Effector memory CD4-positive, alpha-beta T cell (primary cell): ENCODE results near the gene USP34.

Experiments used
- DNase-seq, 3 donors: peaks; one replicate each; pipeline ENCODE4 v3.0.0-alpha.2; 2020
- H3K27ac ChIP-seq: 2 replicates; pipeline ENCODE4 v1.7.0; 2013; ENCODE audit warnings: mild to moderate bottlenecking, low read length, moderate library complexity; ENCODE audit not compliant: insufficient read depth, poor library complexity, severe bottlenecking
- H3K27me3 ChIP-seq: replicated peaks from 2 replicates; pipeline ENCODE4 v1.7.0; 2013; ENCODE audit warnings: mild to moderate bottlenecking, low read length; ENCODE audit not compliant: insufficient read depth, control insufficient read depth, poor library complexity, severe bottlenecking
- H3K36me3 ChIP-seq: 2 replicates; pipeline ENCODE4 v1.7.0; 2013; ENCODE audit warnings: mild to moderate bottlenecking, low read length, moderate library complexity; ENCODE audit not compliant: control insufficient read depth, insufficient read depth
- H3K4me1 ChIP-seq: 2 replicates; pipeline ENCODE4 v1.7.0; 2013; ENCODE audit warnings: low read length, mild to moderate bottlenecking; ENCODE audit not compliant: control insufficient read depth, insufficient read depth, poor library complexity, severe bottlenecking
- H3K4me3 ChIP-seq: 2 replicates; pipeline ENCODE4 v1.7.0; 2013; ENCODE audit warnings: low read length, low read depth, mild to moderate bottlenecking; ENCODE audit not compliant: insufficient read depth, poor library complexity, severe bottlenecking
- H3K9me3 ChIP-seq: 2 replicates; pipeline ENCODE4 v1.7.0; 2013; ENCODE audit warnings: mild to moderate bottlenecking, low read length, moderate library complexity; ENCODE audit not compliant: control insufficient read depth

The USP34 gene

DNA sequence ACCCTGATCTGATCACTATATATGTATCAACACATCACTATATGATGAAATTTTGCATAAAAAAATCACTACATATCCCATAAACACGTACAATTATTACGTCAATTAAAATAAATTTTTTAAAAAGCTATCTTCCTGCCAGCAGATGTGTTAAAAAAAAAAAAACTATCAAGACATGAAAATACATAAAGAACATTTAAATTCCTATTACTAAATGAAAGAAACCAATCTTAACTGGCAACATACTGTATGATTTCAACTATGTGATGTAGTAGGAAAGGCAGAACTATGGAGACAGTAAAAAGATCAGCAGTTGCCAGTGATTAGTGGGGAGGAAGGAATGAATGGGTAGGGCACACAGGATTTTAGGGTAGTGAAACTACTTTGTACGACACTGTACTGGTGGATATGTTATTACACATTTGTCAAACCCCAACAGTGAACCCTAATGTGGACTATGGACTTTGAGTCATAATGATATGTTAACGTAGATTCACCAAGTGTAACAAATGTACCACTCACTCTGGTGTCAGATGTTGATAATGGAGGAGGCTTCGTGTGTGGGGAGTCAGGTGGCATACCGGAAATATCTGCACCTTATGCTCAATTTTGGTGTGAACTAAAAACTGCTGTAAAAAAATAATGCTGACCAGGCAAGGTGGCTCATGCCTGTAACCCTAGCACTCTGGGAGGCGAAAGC is 27.4 kb downstream of the USP34 start:
- Histone ChIP-seq H3K9me3 (no peaks in the 10 kb centered on the region), H3K4me1 (peaks cover 7% of the 10 kb centered on the region), H3K27me3 (no peaks in the 10 kb centered on the region), H3K4me3 (no peak overlapping the region), H3K36me3 (peaks cover 5% of the 10 kb centered on the region), H3K27ac (no peak overlapping the region)
- no peak for DNase-seq

DNA sequence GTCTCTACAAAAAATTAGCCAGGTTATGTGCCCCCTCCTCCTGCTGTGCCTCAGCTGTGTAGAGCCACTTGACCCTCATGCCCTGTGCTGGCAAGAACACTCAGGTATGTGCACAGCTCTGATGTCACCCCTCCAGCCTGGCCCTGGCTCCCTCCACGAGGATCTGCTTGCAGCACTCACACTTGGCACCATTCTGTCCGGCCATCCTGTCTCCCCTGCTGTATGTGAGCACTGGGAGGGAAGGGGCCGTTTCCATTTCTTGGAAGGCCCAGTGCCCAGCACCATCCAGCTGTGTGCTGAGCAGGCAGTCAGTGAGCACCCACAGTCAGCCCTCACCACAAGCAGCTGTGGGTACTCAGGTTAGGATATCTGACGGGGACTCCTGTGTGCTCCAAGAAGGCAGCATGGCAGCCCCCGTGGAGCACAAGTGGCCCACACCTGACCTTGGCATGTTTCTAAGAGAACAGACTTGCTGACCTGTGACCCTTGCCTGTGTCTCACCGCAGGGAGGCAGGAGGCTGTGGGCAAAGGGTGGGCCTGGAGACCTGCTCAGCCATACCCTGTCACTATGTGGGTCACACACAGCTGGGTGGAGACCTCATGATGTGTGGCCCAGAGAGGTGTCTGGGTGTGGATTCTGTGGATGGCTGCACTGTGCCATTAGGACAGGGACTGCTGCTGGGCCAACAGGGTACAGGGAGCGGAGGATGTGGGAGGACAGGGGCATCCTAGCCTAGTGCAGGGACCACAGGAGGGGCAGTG is 31.5 kb downstream of the USP34 start:
- H3K4me1 ChIP-seq: peaks cover 11% of the 10 kb centered on the region
- peaks cover 5% of the 10 kb centered on the region for H3K36me3 ChIP-seq
- no peak overlapping the region for H3K27ac ChIP-seq
- no peak for DNase-seq
- no peak overlapping the region for H3K4me3 ChIP-seq
- no peaks in the 10 kb centered on the region for H3K27me3 ChIP-seq
- H3K9me3 ChIP-seq: no peaks in the 10 kb centered on the region

DNA sequence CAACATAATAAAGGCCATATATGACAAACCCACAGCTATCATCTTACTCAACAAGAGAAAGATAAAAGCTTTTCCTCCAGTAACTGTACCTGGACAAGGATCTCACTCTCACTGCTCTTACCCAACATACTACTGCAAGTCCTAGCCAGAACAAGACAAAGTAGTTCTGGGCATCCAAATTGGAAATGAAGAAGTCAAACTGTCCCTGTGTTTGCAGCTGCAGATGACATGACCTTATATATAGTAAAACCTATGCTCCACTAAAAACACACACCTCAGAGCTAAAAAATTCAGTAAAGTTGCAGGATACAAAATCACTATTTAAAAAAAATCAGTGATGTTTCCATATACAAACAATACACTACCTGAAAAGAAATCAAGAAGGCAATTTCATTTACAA is 32.2 kb downstream of the USP34 start:
- DNase-seq: no peak
- H3K4me1 ChIP-seq: peaks cover 15% of the 10 kb centered on the region
- no peaks in the 10 kb centered on the region for H3K27me3 ChIP-seq
- no peaks in the 10 kb centered on the region for H3K9me3 ChIP-seq
- H3K4me3 ChIP-seq: no peak overlapping the region
- H3K27ac ChIP-seq: no peak overlapping the region
- H3K36me3 ChIP-seq: peaks cover 5% of the 10 kb centered on the region

DNA sequence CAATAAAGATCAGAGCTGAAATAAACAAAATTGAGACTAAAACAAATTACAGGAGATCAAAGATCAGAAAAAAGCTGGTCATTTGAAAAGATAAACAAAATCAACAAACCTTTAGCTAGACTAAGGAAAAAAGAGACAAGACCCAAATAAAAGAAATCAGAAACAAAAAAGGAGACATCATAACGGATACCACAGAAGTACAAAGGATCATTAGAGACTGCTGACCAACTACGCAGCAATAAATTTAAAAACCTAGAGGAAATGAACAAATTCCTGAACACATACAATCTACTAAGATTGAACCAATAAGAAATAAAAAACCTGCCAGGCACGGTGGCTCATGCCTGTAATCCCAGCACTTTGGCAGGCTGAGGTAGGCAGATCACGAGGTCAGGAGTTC is 33.7 kb downstream of the USP34 start:
- peaks cover 5% of the 10 kb centered on the region for H3K36me3 ChIP-seq
- H3K27ac ChIP-seq: no peak overlapping the region
- no peak overlapping the region for H3K4me3 ChIP-seq
- no peaks in the 10 kb centered on the region for H3K27me3 ChIP-seq
- DNase-seq: no peak
- no peaks in the 10 kb centered on the region for H3K9me3 ChIP-seq
- peaks cover 15% of the 10 kb centered on the region for H3K4me1 ChIP-seq

DNA sequence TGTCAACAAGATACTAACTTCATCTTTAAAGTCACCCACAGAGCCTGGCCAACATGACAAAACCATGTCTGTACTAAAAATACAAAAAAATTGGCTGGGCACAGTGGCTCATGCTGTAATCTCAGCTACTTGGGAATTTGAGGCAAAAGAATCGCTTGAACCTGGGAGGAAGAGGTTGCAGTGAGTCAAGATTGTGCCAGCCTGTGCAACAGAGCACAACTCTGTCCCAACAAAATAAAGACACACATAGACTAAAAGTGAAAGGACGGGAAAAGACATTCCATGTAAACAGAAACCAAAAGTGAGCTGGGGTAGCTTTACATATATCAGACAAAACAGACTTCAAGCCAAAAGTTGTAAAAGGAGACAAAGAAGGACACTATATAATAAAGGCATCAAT is 34.8 kb downstream of the USP34 start:
- no peak for DNase-seq
- Histone ChIP-seq H3K36me3 (peaks cover 5% of the 10 kb centered on the region), H3K27me3 (no peaks in the 10 kb centered on the region), H3K4me3 (no peak overlapping the region), H3K9me3 (no peaks in the 10 kb centered on the region), H3K27ac (no peak overlapping the region), H3K4me1 (peaks cover 15% of the 10 kb centered on the region)

DNA sequence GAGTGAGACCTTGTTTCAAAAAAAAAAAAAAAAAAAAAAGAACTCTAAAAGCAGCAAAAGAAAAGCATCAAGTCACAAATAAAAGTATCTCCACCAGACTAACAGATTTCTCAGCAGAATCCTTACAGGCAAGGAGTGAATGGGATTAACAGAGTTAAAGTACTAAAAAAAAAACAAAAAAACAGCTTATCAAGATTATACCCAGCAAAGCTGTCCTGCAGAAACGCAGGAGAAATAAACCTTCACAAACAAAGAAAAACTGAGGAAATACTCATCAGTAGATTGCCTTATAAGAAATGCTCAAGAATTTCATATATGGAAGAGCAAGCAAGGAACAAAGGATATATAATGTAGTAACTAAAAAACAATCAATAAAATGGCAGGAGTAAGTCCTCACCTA is 35.6 kb downstream of the USP34 start:
- peaks cover 15% of the 10 kb centered on the region for H3K4me1 ChIP-seq
- H3K27me3 ChIP-seq: no peaks in the 10 kb centered on the region
- no peak overlapping the region for H3K27ac ChIP-seq
- no peaks in the 10 kb centered on the region for H3K9me3 ChIP-seq
- no peak overlapping the region for H3K4me3 ChIP-seq
- peaks cover 5% of the 10 kb centered on the region for H3K36me3 ChIP-seq
- no peak for DNase-seq

DNA sequence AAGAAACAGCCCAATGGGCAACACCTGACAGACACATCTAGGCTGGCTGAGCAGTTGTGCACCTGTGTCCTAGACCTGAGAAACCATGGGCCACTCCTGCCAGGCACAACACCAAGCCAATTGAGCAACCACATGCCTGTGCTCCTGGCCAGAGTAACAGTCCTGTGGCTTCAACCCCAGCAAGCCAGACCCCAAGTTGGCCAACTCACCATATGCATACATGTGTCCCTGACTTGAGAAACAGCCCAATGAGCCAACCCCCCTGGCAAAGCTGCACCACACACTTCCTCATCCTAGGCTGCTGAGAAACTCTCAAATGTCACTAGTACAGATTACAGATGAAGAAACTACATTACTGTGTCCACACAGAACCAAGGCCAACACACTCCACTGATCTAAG is 36.6 kb downstream of the USP34 start:
- Histone ChIP-seq H3K36me3 (no peaks in the 10 kb centered on the region), H3K4me1 (peaks cover 8% of the 10 kb centered on the region), H3K27ac (no peak overlapping the region), H3K4me3 (no peak overlapping the region), H3K9me3 (no peaks in the 10 kb centered on the region), H3K27me3 (no peaks in the 10 kb centered on the region)
- DNase-seq: no peak

DNA sequence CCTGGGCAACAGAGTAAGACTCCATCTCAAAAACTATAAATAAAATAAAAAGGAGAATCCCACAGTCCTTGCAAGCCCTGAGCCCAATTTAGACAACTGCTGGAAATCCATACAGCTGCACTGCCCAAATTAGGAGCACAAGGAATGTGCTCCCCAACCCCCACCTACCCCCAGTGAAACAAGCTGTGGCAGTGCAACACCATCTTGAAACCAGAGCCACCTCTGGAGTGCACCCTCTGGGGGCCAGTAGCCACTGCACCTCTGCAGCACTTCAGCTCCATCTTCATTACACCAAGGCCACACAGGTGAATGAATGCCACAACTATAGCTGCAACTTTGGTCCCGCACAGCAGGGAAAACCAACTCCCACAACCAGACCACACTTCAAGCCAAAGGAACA is 37.3 kb downstream of the USP34 start:
- DNase-seq: no peak
- Histone ChIP-seq H3K36me3 (no peaks in the 10 kb centered on the region), H3K4me3 (no peak overlapping the region), H3K4me1 (peaks cover 8% of the 10 kb centered on the region), H3K9me3 (no peaks in the 10 kb centered on the region), H3K27ac (no peak overlapping the region), H3K27me3 (no peaks in the 10 kb centered on the region)

DNA sequence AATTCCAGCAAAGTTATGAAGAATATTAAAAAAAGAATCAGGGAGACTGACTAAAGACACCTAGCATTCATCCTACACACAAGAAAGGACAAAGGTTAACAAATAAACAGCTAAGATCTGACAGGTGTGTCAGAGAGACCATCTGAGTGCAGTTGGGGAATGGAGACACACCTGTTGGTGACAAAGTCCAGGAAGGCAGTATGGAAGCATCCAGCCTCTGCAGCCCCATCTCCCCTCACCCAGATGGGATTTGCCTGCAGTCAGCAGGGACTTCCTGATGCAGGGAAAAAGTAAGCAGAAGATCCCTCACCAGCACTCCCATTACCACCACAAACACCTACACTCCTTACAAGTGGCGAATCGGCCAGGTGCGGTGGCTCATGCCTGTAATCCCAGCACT is 37.9 kb downstream of the USP34 start:
- H3K27me3 ChIP-seq: no peaks in the 10 kb centered on the region
- no peak overlapping the region for H3K27ac ChIP-seq
- H3K36me3 ChIP-seq: no peaks in the 10 kb centered on the region
- H3K9me3 ChIP-seq: no peaks in the 10 kb centered on the region
- no peak for DNase-seq
- no peak overlapping the region for H3K4me3 ChIP-seq
- peaks cover 8% of the 10 kb centered on the region for H3K4me1 ChIP-seq

DNA sequence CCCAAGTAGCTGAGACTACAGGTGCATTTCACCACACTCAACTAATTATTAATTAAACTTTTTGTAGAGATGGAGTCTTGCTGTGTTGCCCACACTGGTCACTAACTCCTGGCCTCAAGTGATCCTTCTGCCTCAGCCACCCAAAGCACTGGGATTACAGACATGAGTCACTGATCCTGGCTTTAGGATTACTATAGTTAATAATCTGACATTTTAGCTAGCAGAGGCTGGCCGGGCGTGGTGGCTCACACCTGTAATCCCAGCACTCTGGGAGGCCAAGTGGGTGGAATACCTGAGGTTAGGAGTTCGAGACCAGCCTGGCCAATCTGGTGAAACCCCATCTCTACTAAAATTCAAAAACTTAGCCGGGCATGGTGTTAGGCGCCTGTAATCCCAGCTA is 39.5 kb downstream of the USP34 start:
- no peak overlapping the region for H3K27ac ChIP-seq
- no peaks in the 10 kb centered on the region for H3K36me3 ChIP-seq
- no peak overlapping the region for H3K4me3 ChIP-seq
- DNase-seq: no peak
- H3K9me3 ChIP-seq: no peaks in the 10 kb centered on the region
- no peaks in the 10 kb centered on the region for H3K27me3 ChIP-seq
- H3K4me1 ChIP-seq: peaks cover 8% of the 10 kb centered on the region
